SIG-M5 (cell line): ENCODE data around the gene CHSY1.

Source experiments
- DNase-seq: peaks from one replicate; lab custom pipeline; 2025; lab: John Stamatoyannopoulos, UW

The CHSY1 gene

GRCh38 chr15:101210466-101210865 is 41.4 kb downstream of the CHSY1 start:
- DNase-seq = no peak

DNA sequence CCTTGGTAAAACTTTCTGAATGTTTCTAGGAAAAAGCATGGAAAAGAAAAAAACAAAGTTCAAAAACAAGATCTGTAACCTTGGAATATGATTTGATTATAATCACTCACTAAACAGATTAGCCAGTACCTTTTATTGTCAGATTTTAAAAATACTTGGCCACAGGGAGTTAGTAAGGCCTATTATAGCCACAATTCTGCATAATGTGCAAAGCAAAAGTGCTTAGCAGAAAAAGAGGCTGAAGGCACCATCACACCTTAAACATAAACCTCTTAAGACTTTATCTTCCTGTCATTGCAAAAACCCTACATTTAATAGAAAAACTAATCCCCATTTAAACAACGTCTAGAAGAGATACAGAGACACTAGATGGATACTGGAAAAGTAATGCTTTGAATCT is 41.8 kb downstream of the CHSY1 start:
- DNase-seq = no peak

DNA sequence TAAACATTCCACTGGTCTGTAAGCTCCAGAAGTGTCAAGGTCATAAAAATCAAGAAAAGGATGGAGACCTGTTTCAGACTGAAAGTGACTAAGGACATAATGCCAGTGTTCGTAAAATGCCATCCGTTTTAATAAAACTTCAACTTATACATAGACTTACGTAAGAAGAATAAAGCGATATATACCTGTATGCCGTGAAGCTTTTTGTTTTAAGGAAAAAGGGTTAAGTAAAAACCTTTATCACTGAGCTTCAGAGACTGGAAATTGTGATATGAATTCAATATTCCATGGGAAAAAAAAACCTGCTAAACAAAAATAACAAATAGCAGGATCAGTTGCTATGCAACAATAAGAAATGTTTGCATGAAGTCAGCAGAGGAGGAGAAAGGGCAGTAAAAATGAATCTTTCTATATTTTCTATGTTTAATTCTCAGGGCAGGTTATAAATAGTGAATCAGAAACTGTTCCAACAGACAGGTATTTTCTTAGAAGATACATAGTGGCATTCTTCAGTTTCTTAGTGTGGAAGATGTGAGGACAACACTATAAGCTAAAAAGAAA is 42.5 kb downstream of the CHSY1 start:
- no peak for DNase-seq

DNA sequence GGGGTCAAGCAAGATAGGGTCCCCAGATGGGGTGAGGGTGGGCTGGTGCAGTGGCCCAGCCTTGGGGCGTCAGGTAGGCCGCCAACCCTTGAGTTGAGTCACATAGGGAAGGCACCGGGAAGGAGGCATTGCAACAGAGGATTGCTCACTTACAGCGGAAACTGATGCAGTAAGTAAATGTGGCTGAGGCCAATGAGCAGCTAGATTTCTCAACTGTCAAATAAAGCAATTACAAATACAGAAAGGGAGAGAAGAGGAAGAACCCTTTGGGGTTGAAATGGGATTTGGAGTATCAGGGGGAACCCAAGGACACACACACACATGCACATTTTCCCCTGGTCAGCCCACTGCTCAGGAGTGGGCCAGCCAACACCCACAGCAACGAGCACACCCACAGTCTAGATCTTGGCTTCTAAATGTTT is 44.0 kb downstream of the CHSY1 start:
- peak; percentile 43 for DNase-seq

- DNase-seq = no peak
These were observed 45.7 kb downstream of the CHSY1 start for GRCh38 chr15:101206176-101206591.

GRCh38 chr15:101204739-101205535 is 46.9 kb downstream of the CHSY1 start:
- no peak for DNase-seq

DNA sequence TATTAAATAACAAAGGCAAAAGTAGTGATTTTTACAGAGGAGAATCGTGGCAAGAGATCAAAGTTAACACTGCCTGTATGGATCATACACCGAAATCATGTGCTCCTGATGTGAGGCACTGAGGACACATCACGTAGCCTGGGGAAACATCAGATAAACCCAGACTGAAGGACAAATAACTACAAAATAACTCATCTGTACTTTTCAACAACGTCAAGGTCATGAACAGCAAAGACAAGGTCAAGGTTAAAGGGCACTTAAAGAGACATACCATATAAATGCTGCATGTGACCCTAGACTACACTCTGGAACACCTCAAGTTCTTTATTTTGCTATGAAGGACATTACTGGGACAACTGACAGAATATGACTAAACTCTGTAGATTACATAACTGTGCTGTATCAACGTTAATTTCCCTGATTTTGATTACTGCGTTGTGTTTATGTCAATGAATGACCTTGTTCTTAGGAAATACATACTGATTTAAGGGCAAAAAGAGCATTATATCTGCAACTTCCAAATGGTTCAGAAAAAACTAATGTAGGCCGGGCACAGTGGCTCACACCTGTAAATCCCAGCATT is 48.1 kb downstream of the CHSY1 start:
- no peak for DNase-seq

DNA sequence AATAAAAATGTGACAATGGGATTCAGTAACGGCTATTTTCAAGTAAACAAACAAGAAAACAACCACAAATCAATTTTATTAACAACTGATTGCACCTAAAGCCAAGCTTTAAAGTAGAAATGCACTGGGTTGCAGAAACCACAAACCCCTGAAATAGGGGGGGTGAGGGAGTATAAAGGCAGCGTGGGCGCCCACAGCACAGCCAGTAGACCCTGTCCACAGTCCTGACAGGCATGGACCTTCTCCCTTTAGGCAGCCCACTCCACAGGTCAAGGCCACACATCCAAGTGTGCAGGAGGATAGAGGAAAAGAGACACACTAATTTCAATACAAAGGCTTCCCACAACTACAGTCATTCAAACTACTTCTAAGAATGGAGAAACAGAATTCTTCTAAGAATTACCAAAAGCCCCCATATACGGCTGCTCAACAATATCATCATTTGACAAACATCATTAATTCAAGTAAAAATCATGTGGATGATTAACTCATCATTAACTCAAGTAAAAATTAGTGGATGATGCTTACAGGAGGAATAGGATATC is 48.7 kb downstream of the CHSY1 start:
- no peak for DNase-seq

GRCh38 chr15:101201411-101202174 is 50.3 kb downstream of the CHSY1 start:
- DNase-seq = peak; percentile 45

DNA sequence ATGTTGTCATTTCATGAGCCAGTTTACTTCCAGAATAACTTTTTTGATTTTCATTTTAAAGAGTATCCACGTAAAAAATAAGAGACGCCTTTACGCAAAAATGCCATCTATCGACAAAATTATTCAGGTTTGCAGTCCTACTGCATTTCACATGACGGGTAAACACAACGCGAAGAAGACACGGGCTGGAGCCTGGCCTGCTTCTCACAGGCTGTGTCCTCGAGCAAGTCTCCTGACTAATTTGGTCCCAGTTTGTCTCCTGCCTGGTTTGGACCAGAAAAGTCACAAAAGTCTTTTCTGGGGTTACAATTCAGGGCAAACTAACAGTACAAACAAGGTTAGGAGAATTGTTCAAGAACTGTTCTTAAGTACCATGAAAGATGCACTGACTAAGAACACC is 51.7 kb downstream of the CHSY1 start:
- no peak for DNase-seq

- DNase-seq = no peak
These were observed 53.0 kb downstream of the CHSY1 start for GRCh38 chr15:101198800-101199199.

DNA sequence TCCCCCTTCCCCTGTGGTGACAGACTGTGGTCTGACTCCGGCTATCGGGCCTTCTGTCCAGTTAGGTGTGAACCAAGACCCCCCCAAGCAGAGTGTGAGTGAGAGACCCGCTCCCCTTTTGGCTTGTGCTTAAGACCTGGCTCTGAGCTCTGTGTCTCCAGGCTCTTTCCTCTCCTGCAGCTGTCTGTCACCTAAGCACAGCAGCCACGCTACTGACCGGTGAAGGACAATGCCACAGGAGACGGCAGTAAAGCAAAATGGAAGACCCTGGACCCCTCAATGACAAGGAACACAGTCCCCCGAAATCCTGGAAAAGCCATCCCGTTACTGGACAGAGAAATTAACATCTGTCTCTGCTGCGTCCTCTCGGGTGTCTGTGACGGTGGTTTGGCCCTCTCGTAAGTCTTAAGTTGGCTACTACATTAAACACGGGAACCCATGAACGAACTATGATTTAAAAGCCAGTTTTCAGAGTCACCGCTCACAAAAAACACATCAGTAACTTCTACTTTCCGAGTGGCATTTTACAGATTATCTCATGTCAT is 53.7 kb downstream of the CHSY1 start:
- no peak for DNase-seq

DNA sequence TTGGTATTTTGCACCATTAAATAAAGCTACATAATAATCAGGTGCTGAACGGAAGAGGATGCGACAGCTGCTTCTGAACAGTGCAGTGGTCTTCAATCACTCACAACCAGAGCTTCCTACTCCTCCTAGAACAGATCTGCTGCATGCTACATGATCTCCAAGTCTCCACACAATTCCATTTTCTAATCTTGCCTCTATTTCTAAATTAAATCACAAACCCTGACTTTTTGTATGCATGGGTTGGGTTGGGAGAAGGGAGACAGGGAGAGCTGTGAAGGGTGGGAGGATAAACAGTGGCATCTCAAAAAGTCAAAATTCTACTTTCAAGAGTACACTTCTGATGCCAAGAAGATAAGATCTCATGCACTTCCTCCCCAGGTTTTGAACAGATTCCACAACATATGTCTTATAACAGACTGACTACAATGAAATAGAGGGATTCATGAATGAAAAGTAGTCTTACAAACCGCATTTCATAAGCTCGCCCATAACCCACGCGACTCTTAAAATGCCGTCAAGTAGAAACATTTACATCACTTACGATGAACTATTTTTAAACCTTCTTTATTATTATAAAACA is 57.2 kb downstream of the CHSY1 start:
- no peak for DNase-seq

DNA sequence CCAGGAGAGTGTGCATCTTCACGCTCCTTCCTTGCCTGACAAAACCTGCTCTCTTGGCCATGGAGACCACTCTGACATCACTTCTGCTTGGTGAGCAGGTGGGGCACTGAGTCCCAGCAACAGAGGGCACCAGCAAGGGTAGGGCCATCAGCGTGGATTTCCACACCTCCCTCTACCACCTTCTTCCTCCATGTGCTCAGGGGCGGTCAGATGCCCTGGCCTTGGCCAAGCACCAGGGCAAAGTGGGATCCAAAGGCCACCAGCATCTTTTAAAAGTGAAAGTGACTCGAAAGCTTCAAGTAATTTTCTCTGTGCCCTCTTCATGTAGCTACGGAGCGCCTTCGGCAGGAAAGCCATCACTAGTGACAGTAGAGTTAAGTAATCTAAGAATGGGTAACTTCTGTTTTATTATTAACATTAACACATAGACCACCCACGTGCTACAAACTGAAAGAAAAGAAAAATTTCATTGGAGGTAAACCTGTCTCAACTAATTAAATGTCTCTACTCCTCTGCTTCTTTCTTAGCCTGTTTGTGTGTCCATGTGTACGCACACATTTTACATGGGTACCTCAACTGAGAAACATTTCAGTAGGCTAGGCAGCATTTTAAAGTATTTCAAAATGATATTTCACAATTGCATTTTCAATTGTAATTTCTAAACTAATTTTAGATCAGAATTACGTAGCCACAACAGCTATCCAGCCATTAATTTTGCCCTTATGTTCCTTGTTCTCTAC is 57.9 kb downstream of the CHSY1 start:
- no peak for DNase-seq

DNA sequence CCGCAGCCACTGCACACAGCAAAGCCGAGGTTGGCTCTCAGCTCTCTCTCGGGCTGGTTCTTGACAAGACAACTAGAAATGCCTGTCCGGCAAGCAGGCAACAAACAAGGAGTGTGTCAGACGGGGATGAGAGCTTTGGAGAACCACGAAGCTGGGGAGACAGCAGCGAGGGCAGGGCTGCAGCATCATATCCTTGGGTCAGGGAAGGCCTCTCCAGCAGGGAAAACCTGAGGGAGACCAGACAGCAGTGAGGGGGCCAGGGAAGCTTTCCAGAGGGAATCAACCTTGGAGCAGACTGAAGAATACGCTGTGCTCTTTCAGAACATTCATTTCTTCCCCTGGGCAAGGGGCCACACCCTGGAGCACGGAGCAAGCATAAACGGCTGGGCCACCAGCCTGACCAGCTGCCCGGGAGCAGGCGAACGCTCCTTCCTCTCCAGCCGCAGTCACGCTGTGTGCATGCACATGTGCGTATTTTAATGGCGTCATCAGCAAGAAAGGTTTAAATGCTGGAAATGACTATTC is 58.7 kb downstream of the CHSY1 start:
- no peak for DNase-seq

DNA sequence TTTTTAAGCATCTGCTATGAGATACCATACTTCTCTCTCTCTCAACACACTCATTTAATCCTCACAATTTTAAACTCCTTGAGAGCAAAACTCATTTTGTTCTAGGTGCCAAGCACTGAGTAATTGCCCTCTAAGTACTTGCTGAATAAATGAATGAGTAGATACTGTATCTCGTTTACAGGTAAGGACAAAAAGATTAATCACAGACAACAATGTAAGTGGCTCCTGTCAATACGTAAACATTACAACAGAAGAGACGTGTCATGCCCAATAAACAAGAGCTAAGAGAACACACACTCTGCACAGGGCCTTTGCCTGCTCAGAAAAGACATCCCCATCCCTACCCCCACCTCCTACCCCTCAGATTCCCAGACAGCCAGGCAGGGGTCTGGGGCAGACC is 59.8 kb downstream of the CHSY1 start:
- DNase-seq = no peak

DNA sequence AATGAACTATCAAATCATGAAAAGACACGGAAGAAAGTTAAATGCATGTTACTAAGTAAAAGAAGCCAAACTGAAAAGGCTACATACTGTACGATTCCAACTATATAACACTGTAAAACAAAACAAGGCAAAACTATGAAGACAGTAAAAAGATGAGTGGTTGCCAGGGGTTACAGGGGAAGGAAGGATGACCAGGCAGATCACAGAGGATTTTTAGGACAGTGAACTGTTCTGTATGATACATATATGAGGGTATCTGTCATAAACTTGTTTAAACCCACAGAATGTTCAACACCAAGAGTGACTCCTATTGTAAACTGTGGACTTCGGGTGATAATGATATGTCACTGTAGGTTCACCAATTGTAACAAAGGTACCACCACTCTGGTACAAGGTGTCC is 60.6 kb downstream of the CHSY1 start:
- no peak for DNase-seq

- no peak for DNase-seq
These were observed 61.7 kb downstream of the CHSY1 start for GRCh38 chr15:101190092-101190595.

- no peak for DNase-seq
These were observed 62.3 kb downstream of the CHSY1 start for GRCh38 chr15:101189409-101190091.
